ENCODE measurements around the gene BCAR3.
A peak's percentile ranks its signal among the peaks of the same experiment; 100 is the strongest.
"Not testable (repeated sequence)": the region's sequence is repeated elsewhere in the genome, so short reads cannot be mapped to it uniquely, and the experiment has no call there.

The BCAR3 gene

GRCh38 chr1:93687542-93687941, 5.9 kb upstream of the BCAR3 start:
- no peak for DNase-seq

- no peak for DNase-seq
Measured at GRCh38 chr1:93686504-93687250, 5.0 kb upstream of the BCAR3 start.

- no peak for DNase-seq
Measured at GRCh38 chr1:93685918-93686317, 4.3 kb upstream of the BCAR3 start.

GRCh38 chr1:93683234-93683633, 1.6 kb upstream of the BCAR3 start:
- DNase-seq, result no peak

GRCh38 chr1:93681989-93682412, 364 bp upstream of the BCAR3 start:
- no peak for DNase-seq

DNA sequence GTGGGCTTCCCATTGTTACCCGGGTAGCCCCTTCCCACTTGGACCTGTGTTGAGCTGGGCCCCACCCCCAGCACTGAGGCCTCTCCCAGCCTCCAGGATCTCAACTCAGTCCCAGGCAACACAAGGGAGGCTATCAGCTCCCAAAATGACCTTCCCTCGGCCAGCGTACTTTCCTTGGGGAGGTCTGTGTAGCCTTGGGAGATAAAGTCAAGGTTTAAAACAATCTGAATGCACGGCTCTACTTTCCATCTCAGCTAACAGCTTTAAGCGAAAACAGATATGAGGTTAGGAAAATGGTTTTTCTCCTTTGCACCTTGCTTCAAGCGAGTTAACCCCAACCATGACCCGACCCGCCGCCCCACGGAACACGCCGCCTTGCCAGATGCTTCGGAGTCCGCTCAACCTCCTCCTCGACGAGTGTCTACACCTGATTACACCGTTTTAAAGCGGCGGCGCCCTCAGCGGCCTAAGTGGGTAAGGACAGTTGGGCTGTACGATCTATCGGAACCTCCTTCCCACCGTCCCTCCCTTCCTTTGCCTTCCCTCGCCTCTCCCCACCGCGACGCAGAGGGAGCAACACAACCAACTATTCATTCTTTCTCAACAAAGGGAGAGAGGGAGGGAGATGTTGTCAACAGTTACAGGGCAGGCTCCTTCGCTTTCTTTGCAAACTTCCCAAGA, 1.1 kb downstream of the BCAR3 start:
- peak; percentile 58 to 64 for DNase-seq

GRCh38 chr1:93680076-93680419, 1.6 kb downstream of the BCAR3 start:
- no peak for DNase-seq

- no peak for DNase-seq
Measured at GRCh38 chr1:93679546-93679945, 2.1 kb downstream of the BCAR3 start.

DNA sequence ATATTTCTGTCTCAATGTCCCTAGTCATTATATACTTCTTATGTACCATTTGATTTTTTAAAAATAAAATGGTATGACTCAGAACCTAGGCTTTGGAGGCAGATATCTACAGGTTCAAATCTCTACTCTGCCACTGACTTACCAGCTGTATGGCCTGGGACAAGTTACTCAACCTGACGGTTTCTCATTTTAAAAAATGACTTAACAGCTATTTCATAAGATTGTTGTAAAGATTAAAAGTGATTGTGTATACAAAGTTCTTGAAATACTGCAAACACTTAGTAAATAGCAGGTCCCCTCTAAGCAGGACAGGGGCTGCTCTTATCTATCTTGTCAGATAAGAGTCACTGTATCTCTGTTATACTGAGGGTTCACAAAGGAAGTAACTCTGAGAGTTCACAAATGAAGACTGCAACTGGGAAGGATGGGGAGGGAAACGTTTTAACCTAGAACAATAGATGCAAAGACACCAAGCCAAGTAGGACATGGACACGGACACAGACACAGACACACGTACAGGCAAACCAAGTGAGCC, 2.6 kb downstream of the BCAR3 start:
- no peak for DNase-seq

DNA sequence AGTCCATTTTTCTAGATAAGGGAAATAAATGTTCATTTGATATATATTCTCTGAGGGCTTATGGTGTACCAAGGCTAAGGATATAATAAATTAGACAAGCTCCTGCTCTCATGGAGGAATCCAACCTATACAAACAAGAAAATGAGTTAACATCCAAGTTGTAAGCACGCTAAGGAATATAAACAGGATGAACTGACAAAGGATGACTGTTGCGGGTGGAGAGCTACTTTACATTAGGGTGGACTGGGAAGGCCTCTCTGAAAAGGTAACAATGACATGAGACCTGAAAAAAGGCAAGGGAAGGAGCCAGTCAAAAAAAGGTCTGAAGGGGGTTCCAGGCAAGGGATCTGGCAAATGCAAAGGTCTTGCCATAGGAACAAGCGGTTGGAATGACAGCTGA, 3.1 kb downstream of the BCAR3 start:
- DNase-seq, result no peak

- no peak for DNase-seq
Measured at GRCh38 chr1:93677729-93678128, 3.9 kb downstream of the BCAR3 start.

GRCh38 chr1:93676427-93676826, 5.2 kb downstream of the BCAR3 start:
- no peak for DNase-seq

DNA sequence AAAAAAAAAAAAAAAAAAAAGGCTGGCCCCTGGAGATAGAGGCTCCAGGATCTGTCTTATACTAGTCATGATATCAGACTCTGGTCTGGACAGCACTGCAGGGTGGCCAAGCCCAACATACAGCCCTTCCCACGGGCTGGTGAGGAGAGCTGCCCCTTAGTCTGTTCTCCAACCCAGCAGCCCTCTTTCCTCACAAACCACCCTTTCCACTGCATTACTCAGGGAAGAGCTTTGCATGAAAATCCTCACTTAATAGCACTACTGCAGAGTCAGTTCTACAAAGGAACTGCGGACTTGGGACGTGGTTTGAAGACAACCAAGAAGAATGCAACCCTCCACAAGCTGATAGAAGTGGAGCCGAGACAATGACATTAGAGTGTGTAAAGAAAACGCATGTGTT, 5.7 kb downstream of the BCAR3 start:
- no peak for DNase-seq

DNA sequence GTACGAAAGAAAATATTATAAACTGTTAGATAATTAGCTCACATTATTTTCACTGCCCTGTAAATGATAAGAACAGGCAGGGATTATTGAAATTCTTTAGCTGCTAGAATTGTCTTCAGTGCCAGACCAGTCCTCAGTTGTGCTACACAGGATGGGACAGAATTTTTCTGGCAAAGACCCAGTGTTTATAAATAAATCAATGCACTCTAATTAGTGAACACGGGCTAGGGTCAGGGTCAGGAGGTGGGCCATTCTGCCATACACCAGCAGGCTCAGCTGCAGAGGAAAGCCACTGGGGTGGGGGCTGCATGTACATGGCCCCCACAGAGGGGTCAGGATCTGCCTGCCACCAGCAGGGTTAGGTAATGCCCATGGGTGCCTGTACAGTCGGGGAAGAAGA, 6.4 kb downstream of the BCAR3 start:
- no peak for DNase-seq

DNA sequence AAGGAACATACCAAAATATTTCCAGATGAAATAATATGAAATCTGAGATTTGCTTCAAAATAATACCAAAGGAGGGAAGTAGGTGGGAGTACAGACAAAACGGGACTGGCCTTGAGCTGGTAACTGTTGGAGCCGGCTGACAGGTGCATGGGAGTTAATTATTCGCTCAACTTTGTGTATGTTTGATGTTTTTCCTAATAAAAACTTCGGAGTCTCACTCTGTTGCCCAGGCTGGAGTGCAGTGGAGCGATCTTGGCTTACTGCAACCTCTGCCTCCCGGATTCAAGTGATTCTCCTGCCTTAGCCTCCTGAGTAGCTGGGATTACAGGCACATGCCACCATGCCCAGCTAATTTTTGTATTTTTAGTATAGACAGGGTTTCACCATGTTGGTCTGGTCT, 7.6 kb downstream of the BCAR3 start:
- not testable (repeated sequence) for DNase-seq

- no peak for DNase-seq
Measured at GRCh38 chr1:93673163-93673829, 8.3 kb downstream of the BCAR3 start.

DNA sequence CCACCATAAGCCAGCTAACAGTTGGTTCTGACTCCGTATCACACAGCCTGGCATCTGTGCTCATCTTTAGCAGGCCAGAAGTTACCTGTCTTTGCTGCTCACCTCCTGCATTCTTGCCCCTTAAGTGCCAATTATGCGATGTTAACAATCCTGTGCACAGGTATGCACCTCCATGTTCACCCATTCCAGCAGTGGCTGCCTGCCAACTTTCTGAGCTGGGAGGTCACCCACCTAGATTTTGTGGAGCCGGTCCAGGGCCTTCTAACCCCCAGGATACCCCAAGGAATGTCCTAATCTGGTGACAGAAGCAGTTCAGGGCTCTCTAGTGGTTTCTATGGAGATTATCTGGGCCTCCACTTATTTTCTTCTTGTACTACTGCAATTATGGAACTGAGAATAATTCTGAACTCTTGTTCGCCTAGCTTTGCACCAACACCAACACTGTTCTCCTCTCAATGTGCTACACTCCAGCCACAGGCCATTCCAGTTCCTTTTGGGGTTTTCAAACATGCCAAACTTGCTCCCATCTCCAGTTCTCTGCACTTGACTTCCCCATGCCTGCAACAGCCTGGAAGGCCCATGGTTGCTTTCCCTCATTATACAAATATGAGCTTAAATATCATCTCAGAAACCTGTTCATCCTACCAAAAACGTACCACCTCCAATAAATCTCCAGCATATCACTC, 9.0 kb downstream of the BCAR3 start:
- DNase-seq, result no peak

GRCh38 chr1:93672069-93672468, 9.6 kb downstream of the BCAR3 start:
- DNase-seq, result no peak

DNA sequence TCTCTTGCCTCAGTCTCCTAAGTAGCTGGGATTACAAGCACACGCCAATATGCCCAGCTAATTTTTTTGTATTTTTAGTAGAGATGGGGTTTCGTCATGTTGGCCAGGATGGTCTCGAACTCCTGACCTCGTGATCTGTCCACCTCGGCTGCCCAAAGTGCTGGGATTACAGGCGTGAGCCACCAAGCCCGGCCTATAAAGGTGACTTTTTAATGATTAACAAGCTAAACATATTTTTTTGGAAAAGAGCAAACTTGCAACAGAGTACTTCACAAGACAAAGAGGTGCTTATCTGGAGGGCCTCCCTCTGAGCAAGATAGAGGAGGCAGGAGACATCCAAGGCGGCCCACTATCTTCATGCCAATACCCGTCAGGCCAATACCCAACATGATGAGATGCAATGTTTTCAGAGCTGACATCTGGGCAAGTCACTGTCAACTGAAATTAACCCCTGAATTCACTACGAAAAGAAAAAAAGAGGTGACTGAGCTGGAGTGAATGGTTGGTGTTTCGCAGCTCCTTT, 10.5 kb downstream of the BCAR3 start:
- DNase-seq, result no peak

GRCh38 chr1:93670141-93670540, 11.5 kb downstream of the BCAR3 start:
- DNase-seq, result no peak

- no peak for DNase-seq
Measured at GRCh38 chr1:93669369-93669768, 12.3 kb downstream of the BCAR3 start.

GRCh38 chr1:93668951-93669350, 12.7 kb downstream of the BCAR3 start:
- no peak for DNase-seq

DNA sequence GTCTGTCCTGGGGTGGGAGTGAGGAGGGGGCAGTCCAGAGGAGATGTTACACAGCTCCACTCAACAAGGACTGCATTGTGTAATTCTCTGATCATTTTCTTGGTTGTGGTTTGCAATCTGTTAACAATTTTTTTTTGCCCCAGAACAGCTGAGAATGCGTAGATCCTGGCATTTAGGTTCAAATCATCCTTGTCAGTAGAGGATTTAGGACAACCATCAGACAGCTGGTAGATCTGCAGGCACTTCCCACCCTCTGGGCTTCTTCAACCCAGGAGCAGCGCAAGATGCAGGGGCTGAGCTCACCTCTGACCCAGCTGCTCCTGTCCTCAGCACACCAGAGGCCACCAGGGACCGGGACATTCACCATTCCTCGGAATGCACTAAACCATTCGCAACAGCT, 13.5 kb downstream of the BCAR3 start:
- DNase-seq, result no peak

Data from hippocampal formation (tissue), 2 donors.